ENCODE results near the gene PCDHGA9. TPM values are rescaled to one million over a fixed set of nuclear protein-coding genes. Genes with fewer than 3 reads are reported as not detected.

The PCDHGA9 gene
- total RNA-seq, 2 donors from 2014 or later = 4.9 to 8.2 TPM

- Histone ChIP-seq H3K9me3 (peaks cover 0 to 64% (median 14%) of the 10 kb centered on the region in 3 donors), H3K36me3 (replicated peaks in 1 of 2; ENCODE audit: insufficient read depth in 1 of 2, low read depth in 2 of 2) (no peaks in the 10 kb centered on the region), H3K4me3 (no peak within 1 kb of the TSS), H3K27me3 (no peaks in the 10 kb centered on the region), H3K4me1 (no peaks in the 10 kb centered on the region), H3K27ac (no peak within 1 kb of the TSS)
- intact Hi-C loops (cut with DNase I) = no loop called here
- DNase-seq (no peak), ATAC-seq (no peak)
- WGBS, 2 donors = 14 to 24% methylated on average over 24 to 34 of the region's 34 CpGs
- no peak for TF ChIP-seq POLR2A (IDR thresholded peaks at IDR 0.05)
- TF ChIP-seq CTCF (IDR thresholded peaks at IDR 0.05) = no peak
These were observed 38.5 kb upstream of the PCDHGA9 start, which contains the start of gene PCDHGA5 for GRCh38 chr5:141363952-141364660. TSS of gene PCDHGA5 (plus strand) at chr5:141364162. CDS start at chr5:141364331, 169 bp downstream.

GRCh38 chr5:141366016-141366896 is 36.3 kb upstream of the PCDHGA9 start:
- H3K27me3 ChIP-seq = no peaks in the 10 kb centered on the region
- TF ChIP-seq POLR2A (IDR thresholded peaks at IDR 0.05) (no peak), CTCF (IDR thresholded peaks at IDR 0.05) (no peak)
- DNase-seq = no peak
- ATAC-seq = no peak
- H3K4me3 ChIP-seq = no peak overlapping the region
- 23 to 38% methylated on average over 38 to 44 of the region's 46 CpGs for WGBS, 2 donors
- no peaks in the 10 kb centered on the region for H3K36me3 ChIP-seq (replicated peaks in 1 of 2; ENCODE audit: insufficient read depth in 1 of 2, low read depth in 2 of 2)
- H3K9me3 ChIP-seq = peaks cover 0 to 71% (median 17%) of the 10 kb centered on the region in 3 donors
- H3K27ac ChIP-seq = no peak overlapping the region
- intact Hi-C loops (cut with DNase I) = no loop called here
- H3K4me1 ChIP-seq = no peaks in the 10 kb centered on the region

- intact Hi-C loops (cut with DNase I) = no loop called here
- H3K4me1 ChIP-seq = no peaks in the 10 kb centered on the region
- TF ChIP-seq POLR2A (IDR thresholded peaks at IDR 0.05) (no peak), CTCF (IDR thresholded peaks at IDR 0.05) (peak in 4 of 7 experiments; percentile 21 to 34 (median 25))
- no peak within 1 kb of the TSS for H3K27ac ChIP-seq
- peak; percentile 47 for ATAC-seq
- 14 to 22% methylated on average over 32 of the region's 32 CpGs for WGBS, 2 donors
- H3K27me3 ChIP-seq = no peaks in the 10 kb centered on the region
- no peak within 1 kb of the TSS for H3K4me3 ChIP-seq
- H3K9me3 ChIP-seq = peaks cover 0 to 72% (median 21%) of the 10 kb centered on the region in 3 donors
- no peaks in the 10 kb centered on the region for H3K36me3 ChIP-seq (replicated peaks in 1 of 2; ENCODE audit: insufficient read depth in 1 of 2, low read depth in 2 of 2)
- DNase-seq = peak in 3 of 4 donors; percentile 31 to 39 (median 36)
These were observed 32.4 kb upstream of the PCDHGA9 start, which contains the start of gene PCDHGB3 for GRCh38 chr5:141369994-141370848. TSS of gene PCDHGB3 (plus strand) at chr5:141370242. CDS start at chr5:141370395, 153 bp downstream.

GRCh38 chr5:141371572-141372475 is 30.8 kb upstream of the PCDHGA9 start:
- ATAC-seq = no peak
- no peaks in the 10 kb centered on the region for H3K4me1 ChIP-seq
- no peak for TF ChIP-seq POLR2A (IDR thresholded peaks at IDR 0.05)
- TF ChIP-seq CTCF (IDR thresholded peaks at IDR 0.05) = no peak
- no peaks in the 10 kb centered on the region for H3K36me3 ChIP-seq (replicated peaks in 1 of 2; ENCODE audit: insufficient read depth in 1 of 2, low read depth in 2 of 2)
- no peak for DNase-seq
- H3K27me3 ChIP-seq = no peaks in the 10 kb centered on the region
- intact Hi-C loops (cut with DNase I) = no loop called here
- H3K4me3 ChIP-seq = no peak overlapping the region
- no peak overlapping the region for H3K27ac ChIP-seq
- peaks cover 0 to 70% (median 15%) of the 10 kb centered on the region in 3 donors for H3K9me3 ChIP-seq
- WGBS, 2 donors = 19 to 30% methylated on average over 28 to 68 of the region's 69 CpGs

All from body of pancreas (tissue), 4 donors.